ENCODE measurements around the gene GTPBP6. TPM values are rescaled to one million over a fixed set of nuclear protein-coding genes. Genes with fewer than 3 reads are reported as not detected.

Gene GTPBP6
- total RNA-seq, 1 donor from 2014 or later = 68.2 TPM

- DNase-seq (ENCODE audit: low read depth) (no peak), FAIRE-seq (no peak)
- H3K36me3 ChIP-seq (ENCODE audit: control insufficient read depth, insufficient read depth, low read length) = peaks cover 16% of the 10 kb centered on the region
- TF ChIP-seq, protein P1, sequence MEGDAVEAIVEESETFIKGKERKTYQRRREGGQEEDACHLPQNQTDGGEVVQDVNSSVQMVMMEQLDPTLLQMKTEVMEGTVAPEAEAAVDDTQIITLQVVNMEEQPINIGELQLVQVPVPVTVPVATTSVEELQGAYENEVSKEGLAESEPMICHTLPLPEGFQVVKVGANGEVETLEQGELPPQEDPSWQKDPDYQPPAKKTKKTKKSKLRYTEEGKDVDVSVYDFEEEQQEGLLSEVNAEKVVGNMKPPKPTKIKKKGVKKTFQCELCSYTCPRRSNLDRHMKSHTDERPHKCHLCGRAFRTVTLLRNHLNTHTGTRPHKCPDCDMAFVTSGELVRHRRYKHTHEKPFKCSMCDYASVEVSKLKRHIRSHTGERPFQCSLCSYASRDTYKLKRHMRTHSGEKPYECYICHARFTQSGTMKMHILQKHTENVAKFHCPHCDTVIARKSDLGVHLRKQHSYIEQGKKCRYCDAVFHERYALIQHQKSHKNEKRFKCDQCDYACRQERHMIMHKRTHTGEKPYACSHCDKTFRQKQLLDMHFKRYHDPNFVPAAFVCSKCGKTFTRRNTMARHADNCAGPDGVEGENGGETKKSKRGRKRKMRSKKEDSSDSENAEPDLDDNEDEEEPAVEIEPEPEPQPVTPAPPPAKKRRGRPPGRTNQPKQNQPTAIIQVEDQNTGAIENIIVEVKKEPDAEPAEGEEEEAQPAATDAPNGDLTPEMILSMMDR (IDR thresholded peaks at IDR 0.05; ENCODE audit: insufficient read depth, low read length, severe bottlenecking) = no peak
- H3K27me3 ChIP-seq (ENCODE audit: control insufficient read depth, insufficient read depth, low read length) = no peaks in the 10 kb centered on the region
- no peak overlapping the region for H3K4me3 ChIP-seq (ENCODE audit: low read depth, low read length)
Observed at GRCh38 chrX:295136-295535, 23.5 kb downstream of the GTPBP6 start.

- H3K36me3 ChIP-seq (ENCODE audit: control insufficient read depth, insufficient read depth, low read length) = peaks cover 20% of the 10 kb centered on the region
- no peak for FAIRE-seq
- TF ChIP-seq, protein P1 (IDR thresholded peaks at IDR 0.05; ENCODE audit: insufficient read depth, low read length, severe bottlenecking) = no peak
- no peak for DNase-seq (ENCODE audit: low read depth)
- no peaks in the 10 kb centered on the region for H3K27me3 ChIP-seq (ENCODE audit: control insufficient read depth, insufficient read depth, low read length)
- H3K4me3 ChIP-seq (ENCODE audit: low read depth, low read length) = no peak overlapping the region
Observed at GRCh38 chrX:292900-293897, 25.4 kb downstream of the GTPBP6 start.

- Histone ChIP-seq H3K4me3 (ENCODE audit: low read depth, low read length) (no peak overlapping the region), H3K36me3 (ENCODE audit: control insufficient read depth, insufficient read depth, low read length) (peaks cover 20% of the 10 kb centered on the region), H3K27me3 (ENCODE audit: control insufficient read depth, insufficient read depth, low read length) (no peaks in the 10 kb centered on the region)
- TF ChIP-seq, protein P1 (IDR thresholded peaks at IDR 0.05; ENCODE audit: insufficient read depth, low read length, severe bottlenecking) = no peak
- no peak for DNase-seq (ENCODE audit: low read depth)
- no peak for FAIRE-seq
Observed at GRCh38 chrX:291411-291901, 27.1 kb downstream of the GTPBP6 start.

DNA sequence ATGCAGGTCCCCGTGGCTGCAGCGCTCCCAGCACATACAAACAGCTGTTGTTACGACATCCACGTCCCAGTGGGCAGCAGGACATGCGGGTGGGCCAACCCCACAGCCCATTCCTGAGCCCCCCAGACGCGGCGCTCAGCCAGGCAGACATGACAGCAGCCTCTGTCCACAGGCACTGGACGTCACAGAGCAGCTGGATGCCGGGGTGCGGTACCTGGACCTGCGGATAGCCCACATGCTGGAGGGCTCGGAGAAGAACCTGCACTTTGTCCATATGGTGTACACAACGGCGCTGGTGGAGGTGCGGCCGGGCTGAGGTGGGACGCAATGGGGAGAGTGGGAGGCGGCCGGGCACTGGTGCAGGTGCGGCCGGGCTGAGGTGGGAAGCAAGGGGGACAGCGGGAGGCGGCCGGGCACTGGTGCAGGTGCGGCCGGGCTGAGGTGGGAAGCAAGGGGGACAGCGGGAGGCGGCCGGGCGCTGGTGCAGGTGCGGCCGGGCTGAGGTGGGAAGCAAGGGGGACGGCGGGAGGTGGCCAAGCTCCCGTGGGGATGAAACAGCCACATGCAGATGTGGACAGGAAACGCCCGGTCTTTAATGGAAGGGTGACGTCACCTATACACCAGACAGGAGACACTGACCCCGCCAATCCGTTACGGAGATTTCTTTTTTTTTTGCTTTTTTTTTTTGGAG lies 28.0 kb downstream of the GTPBP6 start:
- Histone ChIP-seq H3K36me3 (ENCODE audit: control insufficient read depth, insufficient read depth, low read length) (peaks cover 18% of the 10 kb centered on the region), H3K27me3 (ENCODE audit: control insufficient read depth, insufficient read depth, low read length) (no peaks in the 10 kb centered on the region), H3K4me3 (ENCODE audit: low read depth, low read length) (no peak overlapping the region)
- TF ChIP-seq, protein P1 (IDR thresholded peaks at IDR 0.05; ENCODE audit: insufficient read depth, low read length, severe bottlenecking) = no peak
- DNase-seq (ENCODE audit: low read depth) = no peak
- FAIRE-seq = no peak

DNA sequence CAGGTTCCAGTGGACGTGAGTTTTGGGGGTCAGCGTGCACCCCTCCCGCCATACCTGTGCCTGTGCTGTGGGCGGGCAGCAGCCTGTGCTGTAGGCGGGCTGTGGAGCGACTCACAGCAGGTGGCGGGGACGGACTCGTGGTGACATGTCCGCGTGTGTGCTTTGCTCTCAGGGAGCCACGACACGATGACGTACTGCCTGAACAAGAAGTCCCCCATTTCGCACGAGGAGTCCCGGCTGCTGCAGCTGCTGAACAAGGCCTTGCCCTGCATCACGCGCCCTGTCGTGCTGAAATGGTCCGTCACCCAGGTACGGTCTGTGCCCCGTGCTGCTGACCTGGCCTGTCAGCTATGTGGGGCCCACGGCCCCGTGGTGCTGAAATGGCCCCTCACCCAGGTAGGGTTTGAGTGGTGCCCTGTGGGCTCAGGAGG lies 30.0 kb downstream of the GTPBP6 start:
- Histone ChIP-seq H3K4me3 (ENCODE audit: low read depth, low read length) (no peak overlapping the region), H3K27me3 (ENCODE audit: control insufficient read depth, insufficient read depth, low read length) (no peaks in the 10 kb centered on the region), H3K36me3 (ENCODE audit: control insufficient read depth, insufficient read depth, low read length) (peaks cover 22% of the 10 kb centered on the region)
- FAIRE-seq (no peak), DNase-seq (ENCODE audit: low read depth) (no peak)
- TF ChIP-seq, protein P1 (IDR thresholded peaks at IDR 0.05; ENCODE audit: insufficient read depth, low read length, severe bottlenecking) = no peak
